ENCODE data around the gene FYCO1. TPM values are rescaled to one million over a fixed set of nuclear protein-coding genes. Genes with fewer than 3 reads are reported as not detected.

Gene FYCO1
- total and polyA plus RNA-seq, 10 of the 15 experiments (the other 5 are each of a cell fraction or from before 2014, with no cell fraction given), result 1.5 to 8.4 (median 6.5) TPM

GRCh38 chr3:46012246-46012645 is 16.6 kb upstream of the FYCO1 start (continued):
- no peak for TF ChIP-seq ZBTB40 (IDR thresholded peaks at IDR 0.05; ENCODE audit: borderline replicate concordance)
- no peak for TF ChIP-seq MTA2 (IDR thresholded peaks at IDR 0.05; ENCODE audit: low read depth)
- no peak for TF ChIP-seq IKZF2 (IDR thresholded peaks at IDR 0.05)

- no TSS peak for BruUV-seq (replicated peaks)
- intact Hi-C loops (cut with micrococcal nuclease; ENCODE audit: unreplicated experiment), result no loop called here
- H3K4me2 ChIP-seq (ENCODE audit: control insufficient read depth, insufficient read depth), result no peak overlapping the region
- no peak for TF ChIP-seq BMI1 (IDR thresholded peaks at IDR 0.05; ENCODE audit: borderline replicate concordance)
- TF ChIP-seq CBFB (IDR thresholded peaks at IDR 0.05; ENCODE audit: low read depth), result no peak
- TF ChIP-seq RELB (IDR thresholded peaks at IDR 0.05; ENCODE audit: low read depth), result no peak
- 0 out of 2 replicates have a peak, but pooled peaks have one; percentile 20 for TF ChIP-seq MTA2 (IDR thresholded peaks at IDR 0.05; ENCODE audit: low read depth)
- no peak for TF ChIP-seq LARP7 (IDR thresholded peaks at IDR 0.05)
- TF ChIP-seq ATF7 (IDR thresholded peaks at IDR 0.05; ENCODE audit: low read depth), result no peak
- TF ChIP-seq CEBPZ (IDR thresholded peaks at IDR 0.05; ENCODE audit: low read depth, low read length), result no peak
- no peak for TF ChIP-seq ZNF24 (IDR thresholded peaks at IDR 0.05)
- no peak for TF ChIP-seq MEF2B (IDR thresholded peaks at IDR 0.05; ENCODE audit: partially characterized antibody, poor library complexity, severe bottlenecking)
- TF ChIP-seq IKZF1 (conservative IDR thresholded peaks at IDR 0.05), result no peak
These were observed 15.0 kb upstream of the FYCO1 start for GRCh38 chr3:46010519-46011113.

More at GRCh38 chr3:46010519-46011113, 15.0 kb upstream of the FYCO1 start:
- Histone ChIP-seq H3K9me3 (replicated peaks; ENCODE audit: control insufficient read depth, insufficient read depth, low read length) (no peaks in the 10 kb centered on the region), H3K4me1 (ENCODE audit: control insufficient read depth, insufficient read depth, low read length) (peaks cover 3% of the 10 kb centered on the region), H3K4me3 (no peak overlapping the region), H3K27ac (ENCODE audit: control insufficient read depth, insufficient read depth) (no peak overlapping the region), H2AFZ (ENCODE audit: control insufficient read depth, low read depth, low read length) (no peak overlapping the region), H3K27me3 (replicated peaks in 1 of 2; ENCODE audit: control insufficient read depth in 2 of 2, insufficient read depth in 2 of 2, low read length in 1 of 2) (no peaks in the 10 kb centered on the region), H3K9ac (ENCODE audit: control insufficient read depth, insufficient read depth, low read length) (no peak overlapping the region), H4K20me1 (ENCODE audit: control insufficient read depth, insufficient read depth) (no peaks in the 10 kb centered on the region), H3K79me2 (ENCODE audit: control insufficient read depth, insufficient read depth, low read length) (no peaks in the 10 kb centered on the region), H3K36me3 (ENCODE audit: control insufficient read depth in 2 of 2, insufficient read depth in 2 of 2, low read length in 1 of 2) (no peaks in the 10 kb centered on the region)
- ATAC-seq (peak; percentile 67), DNase-seq (ENCODE audit: low read depth, low spot score) (no peak), FAIRE-seq (no peak)
- 91% methylated on average over 2 of the region's 2 CpGs for WGBS (ENCODE audit: insufficient coverage, insufficient replicate concordance, low lambda C conversion rate, missing lambda C conversion rate)
- RAD21 ChIA-PET (ENCODE audit: unreplicated experiment), result interaction anchor here (0.8 to 1.7 kb wide), 5 partner anchors 9 to 70 kb away, joined by 3 to 5 read pairs (median 3); no protein-coding TSS in a partner anchor
- SMC1A ChIA-PET (ENCODE audit: uncharacterized antibody, unreplicated experiment), result interaction anchor here (0.6 to 2.4 kb wide), 8 partner anchors 12 to 67 kb away, joined by 3 to 10 read pairs (median 4); no protein-coding TSS in a partner anchor
- in situ Hi-C loops (cut with MboI), result no loop called here
- CTCF ChIA-PET, result interaction anchor here (0.7 to 2.3 kb wide), 6 partner anchors 8 to 72 kb away, joined by 3 to 10 read pairs (median 5); no protein-coding TSS in a partner anchor
- POLR2A ChIA-PET, result no interaction called here

Data from GM12878 (cell line).